ENCODE measurements around the gene CRISPLD2.
A peak's percentile ranks its signal among the peaks of the same experiment; 100 is the strongest.

CRISPLD2 gene

DNA sequence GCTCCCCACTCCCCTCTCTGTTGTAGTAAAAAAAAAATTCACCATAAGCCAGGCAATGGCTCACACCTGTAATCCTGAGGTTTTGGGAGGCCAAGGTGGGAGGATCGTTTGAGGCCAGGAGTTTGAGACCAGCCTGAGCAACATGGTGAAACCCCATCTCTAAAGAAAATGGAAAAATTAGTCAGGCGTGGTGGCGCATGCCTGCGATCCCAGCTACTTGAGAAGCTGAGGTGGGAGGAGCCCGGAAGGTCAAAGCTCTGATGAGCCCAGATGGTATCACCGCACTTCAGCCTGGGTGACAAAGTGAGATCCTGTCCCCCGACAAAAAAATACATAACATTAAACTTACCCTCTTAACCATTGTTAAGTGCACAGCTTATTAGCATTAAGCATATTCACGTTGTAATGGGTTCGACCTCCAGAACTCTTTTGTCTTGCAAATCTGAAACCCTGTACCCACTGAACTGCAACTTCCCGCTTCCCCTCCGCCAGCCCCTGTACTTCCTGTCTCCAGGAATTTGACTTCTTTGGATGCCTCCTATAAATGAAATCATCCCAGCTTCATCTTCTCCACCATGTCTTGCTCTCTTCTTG lies 66.8 kb downstream of the CRISPLD2 start:
- DNase-seq: no peak

DNA sequence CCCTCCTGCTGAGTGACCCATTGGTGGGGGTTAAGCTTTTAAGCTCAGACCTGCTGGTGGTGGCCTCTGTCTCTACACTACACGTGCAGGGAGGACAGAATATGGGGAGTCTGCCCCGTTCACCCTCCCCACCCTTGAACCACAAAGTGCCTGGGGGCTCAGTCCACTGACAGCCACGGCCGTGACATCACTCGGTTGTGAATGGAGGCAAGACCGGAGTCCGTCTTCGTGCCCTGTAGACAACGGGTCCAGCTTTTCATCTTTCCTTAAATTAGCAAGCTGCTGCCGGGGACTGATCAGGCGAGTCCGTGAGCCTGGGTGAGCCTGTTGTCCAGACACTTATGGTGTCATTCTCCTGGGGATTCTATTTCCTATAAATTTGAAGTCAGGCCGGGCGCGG lies 67.4 kb downstream of the CRISPLD2 start:
- no peak for DNase-seq

DNA sequence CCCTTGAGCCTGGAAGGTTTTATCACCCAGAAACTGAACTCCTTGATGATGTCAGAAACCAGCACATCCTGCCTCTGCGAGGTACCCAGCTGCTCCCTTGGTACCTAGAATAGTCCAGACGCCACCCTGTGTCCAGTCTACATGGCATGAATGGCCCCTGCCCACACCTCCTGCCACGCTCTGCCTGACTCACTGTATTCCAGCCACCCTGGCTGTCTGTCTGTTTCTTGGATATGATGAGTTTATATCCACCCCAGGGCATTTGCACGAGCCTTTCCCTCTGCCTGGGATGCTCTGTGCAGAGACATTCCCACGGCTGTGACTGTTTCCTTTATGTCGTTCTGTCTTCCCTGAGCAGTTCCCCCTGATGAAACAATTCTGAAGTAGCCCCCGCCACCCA lies 68.7 kb downstream of the CRISPLD2 start:
- no peak for DNase-seq

DNA sequence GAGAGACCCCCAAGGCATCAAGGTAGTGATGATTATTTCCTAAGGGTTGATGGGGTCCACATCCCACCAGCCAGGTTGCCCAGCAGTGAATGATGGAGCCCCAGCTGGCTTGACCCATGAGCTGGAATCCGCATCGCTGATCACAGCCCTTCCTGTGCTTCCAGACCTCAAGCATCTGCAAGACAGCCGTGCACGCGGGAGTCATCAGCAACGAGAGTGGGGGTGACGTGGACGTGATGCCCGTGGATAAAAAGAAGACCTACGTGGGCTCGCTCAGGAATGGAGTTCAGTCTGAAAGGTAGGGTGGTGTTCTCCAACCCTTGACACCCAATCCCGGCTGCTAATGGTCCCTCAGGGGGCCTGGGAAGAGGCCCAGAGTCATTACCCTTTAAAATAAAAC lies 69.3 kb downstream of the CRISPLD2 start:
- no peak for DNase-seq

DNA sequence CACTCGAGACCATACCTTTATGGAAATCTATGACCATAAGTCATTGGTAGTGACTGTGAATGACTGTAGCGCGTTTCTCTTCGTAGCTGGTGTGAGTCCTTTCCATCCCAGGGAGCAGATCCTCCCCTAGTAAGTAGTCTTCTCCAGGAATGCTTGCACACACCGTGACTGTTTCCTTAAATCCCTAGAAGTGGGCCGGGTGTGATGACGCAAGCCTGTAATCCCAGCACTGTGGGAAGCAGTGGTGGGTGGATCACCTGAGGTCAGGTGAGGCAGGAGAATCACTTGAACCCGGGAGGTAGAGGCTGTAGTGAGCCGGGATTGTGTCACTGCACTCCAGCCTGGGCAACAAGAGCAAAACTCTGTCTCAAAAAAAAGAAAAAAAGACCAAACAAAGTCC lies 70.6 kb downstream of the CRISPLD2 start:
- DNase-seq: no peak

DNA sequence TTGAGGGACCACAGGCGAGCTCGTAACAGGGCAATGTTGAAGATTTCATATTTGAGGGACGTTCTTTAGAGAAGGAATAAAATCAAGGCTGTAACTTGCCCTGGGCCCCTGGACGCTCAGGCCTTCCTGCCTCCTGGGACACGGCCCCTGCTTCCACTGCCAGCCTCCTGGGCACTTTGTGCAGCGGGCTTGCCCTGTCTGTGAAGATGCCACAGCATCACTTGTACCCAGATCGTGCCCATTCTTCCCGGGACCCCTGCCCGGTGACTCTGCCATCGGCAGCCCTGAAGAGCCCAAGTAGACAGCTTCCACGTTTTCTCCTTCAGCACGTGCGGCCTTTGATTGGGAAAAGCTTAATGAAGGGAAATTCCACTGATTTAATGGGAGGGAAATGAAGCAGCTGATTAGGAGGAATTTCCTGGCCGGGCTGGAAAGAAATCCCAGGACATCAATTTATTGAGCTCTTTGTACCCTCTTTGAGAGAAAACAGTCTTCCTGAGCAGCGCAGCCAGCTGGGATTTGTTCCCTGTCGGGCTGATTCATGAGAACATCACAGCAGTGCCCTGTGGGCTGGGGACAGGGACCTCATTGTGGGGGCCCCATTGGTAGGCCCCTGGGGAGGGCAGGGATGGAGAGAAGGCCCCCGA lies 71.5 kb downstream of the CRISPLD2 start:
- DNase-seq: no peak

DNA sequence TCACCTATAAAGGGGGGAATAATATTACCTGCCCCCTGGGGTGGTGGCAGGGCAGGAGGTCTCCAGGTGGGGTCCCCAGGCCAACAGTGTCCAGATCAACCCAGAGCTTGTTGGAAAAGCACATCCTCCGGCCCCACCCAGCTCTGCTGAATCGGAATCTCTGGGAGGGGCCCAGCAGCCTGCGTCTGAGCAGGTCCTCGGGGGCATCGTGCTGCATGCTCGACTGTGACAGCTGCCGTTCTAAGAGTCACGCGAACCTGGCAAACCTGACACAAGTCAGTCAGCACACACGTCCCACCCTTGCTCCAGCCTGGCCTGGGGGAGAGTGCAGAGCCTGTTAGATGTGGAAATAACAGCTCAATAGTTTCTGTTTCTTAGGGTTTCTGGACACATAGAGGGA lies 72.3 kb downstream of the CRISPLD2 start:
- DNase-seq: no peak

DNA sequence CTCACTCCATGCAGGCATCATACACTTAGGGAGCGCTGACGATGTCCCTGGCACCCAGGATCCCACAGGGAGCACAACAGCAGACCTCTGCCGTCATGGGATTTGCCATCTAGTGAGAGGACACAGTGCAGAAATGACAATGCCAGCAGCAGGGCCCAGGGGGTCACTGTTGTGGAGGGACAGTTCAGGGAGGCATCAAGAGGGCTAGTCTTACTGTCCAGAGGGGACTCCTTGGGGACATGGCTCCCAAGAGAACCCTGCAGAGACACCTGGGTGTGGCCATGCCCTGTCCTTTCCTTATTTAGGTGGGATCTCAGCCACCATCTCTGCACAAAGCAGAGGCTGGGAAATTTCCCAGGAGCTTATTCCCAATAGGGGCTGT lies 73.7 kb downstream of the CRISPLD2 start:
- DNase-seq: no peak

DNA sequence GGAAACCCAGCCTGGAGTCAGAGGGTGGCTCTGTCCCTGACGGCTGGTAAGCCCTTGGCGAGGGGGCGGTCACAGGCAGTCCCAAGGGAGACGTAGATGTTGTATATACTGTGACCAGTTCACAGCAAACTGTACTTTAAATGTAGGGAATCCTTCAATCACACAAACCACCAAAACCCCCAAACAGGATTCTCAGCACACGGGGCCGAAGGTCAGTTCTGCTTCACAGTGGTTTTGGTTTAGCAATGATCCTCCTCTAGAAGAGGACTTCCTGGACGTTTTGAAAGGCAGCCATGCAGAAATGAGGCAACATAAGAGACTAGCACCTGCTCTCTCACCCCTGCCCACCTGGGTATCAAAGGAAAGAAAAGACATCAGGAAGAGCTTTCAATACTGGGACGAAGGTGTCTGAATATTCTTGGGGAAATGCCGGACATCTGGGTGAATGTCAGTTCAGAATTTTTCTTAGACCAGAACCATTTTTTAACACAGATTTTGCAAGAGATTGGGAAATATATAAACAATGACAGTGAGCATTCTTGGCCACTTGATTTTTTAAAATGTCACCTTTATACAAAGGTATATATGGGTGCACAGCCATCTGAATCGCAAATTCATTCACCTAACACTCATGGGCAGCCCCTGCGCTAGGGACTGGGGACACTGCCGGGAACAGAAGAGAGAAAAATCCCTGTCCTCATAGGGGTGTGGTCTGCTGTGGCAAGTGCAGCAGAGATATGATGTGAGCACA lies 74.2 kb downstream of the CRISPLD2 start:
- peak; percentile 32 for DNase-seq

DNA sequence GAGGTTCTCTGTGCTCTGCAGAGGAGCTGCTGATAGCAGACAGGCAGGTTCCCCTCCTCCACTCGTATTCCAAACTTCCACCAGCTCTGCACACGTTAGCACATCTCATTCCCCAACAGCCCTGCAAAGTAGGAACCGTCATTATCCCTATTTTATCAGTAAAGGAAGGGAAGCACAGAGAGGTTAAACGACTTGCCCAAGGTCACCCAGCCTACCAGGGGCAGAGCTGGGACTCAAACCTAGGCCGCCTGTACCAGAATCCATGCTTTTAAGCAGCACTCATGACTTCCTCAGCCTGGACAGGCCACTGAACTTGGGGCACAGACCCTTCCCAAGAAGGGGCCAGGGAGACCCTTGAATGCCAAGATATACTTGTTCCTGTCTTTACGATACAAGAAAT lies 75.2 kb downstream of the CRISPLD2 start:
- no peak for DNase-seq

DNA sequence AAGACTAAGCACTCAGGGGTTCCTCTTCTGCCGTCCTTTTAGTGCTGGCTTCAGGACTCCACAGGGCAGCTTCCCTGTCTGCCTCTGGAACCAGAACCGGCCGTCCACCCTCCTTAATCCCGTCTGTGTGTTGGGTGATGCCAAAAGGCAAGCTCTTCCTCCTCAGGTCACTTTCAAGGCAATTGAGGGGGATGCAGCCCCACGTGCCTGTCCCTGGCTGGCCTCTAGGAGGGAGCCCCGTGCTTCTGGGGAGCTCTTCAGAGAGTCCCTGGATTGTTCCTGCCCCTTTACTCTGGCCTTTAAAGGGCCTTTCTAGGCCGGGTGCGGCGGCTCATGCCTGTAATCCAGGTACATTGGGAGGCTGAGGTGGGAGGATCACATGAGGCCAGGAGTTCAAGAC lies 77.1 kb downstream of the CRISPLD2 start:
- no peak for DNase-seq

DNA sequence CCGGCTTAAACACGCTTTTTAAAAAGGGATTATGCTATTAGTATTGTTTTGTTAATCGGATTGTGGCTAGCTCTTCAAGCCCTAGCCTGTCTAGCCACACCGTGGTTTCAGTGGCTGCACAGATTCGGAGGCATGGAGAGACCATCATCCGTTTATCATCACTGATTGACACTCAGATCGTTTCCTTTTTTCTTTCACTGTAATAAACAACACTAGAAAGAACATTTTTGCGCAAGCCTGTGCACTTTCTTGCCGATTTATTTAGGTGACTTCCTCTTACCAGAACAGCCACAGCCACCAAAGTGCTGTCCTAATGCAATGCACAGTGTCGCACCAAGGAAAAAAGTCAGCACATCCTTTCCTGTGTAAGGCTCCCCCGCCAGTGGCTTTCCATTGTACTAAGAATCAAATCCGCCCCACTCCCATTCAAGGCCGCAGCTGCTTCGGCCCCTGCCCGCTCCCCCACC lies 78.2 kb downstream of the CRISPLD2 start:
- peak; percentile 58 for DNase-seq

DNA sequence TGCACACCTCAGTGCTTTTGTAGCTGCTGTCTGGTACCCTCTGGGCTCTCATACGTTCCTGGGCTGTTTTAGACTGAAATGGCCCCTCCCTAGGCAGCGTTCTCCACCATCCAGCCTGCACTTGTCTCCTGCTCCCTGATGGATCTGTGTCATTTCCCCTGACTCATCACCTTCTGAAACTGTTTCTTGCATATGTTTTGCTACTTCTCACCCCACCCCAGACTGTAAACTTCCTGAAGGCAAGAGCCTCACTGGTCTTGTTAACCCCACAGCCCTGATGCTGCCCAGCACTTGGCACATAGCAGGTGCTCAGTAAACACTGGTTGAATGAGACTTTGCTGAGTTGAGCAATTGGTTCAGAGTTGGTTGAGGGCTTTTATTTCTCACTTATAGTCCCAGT lies 78.7 kb downstream of the CRISPLD2 start:
- peak; percentile 48 for DNase-seq

DNA sequence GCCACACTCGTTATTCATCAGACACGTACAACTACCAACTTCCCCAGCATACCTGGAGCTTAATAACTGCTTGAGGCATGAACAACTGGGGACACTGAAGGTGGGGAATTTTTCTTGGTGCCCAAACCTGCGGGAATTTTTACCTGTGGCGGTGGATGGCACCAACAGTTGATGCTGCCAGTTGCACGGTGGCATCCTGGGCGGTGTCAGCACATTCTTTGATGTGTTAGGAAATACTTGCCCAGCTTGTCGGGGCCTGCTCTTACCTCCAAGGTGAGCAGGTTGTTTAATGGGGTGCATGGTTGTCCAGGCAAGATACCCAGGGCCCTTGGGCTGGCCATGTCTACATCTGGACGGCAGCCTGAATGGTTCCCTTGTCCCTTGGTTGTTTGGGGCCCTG lies 79.6 kb downstream of the CRISPLD2 start:
- no peak for DNase-seq

DNA sequence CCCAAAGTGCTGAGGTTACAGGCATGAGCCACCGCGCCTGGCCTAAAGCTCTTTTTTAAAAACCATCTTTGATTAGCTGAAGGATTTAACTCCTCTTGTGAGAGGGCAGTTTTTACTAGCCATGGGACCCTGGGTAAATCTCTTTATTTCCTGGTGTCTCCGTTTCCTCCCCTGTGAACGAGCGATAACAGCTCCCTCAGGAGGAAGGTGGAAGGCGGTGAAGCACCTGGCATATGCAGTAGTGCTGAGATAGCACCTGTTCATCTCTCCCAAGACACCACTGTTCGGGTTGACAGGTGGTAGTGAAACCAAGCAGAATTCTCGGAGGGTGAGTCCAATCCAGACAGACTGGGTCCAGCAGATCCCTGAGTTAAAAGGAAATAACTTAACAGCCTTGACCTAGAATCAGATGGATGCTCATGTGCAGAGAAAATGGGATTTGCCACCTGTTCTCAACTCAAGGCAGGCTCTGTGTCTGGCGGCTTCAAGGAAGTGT lies 86.2 kb downstream of the CRISPLD2 start:
- no peak for DNase-seq

DNA sequence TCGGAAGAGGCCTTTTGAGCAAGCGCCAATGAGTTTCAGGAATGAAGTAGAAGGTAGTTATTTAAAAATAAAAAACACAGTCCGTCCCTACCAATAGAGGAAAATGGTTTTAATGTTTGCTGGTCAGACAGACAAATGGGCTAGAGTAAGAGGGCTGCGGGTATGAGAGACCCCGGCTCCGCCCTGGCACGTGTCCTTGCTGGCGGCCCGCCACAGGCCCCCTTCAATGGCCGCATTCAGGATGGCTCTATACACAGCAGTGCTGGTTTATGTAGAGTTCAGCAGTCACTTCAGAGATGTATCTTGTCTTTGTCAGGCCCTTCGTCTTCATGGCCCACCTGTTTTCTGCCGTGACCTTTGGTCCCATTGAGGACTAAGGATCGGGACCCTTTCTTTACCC lies 87.3 kb downstream of the CRISPLD2 start:
- DNase-seq: no peak

DNA sequence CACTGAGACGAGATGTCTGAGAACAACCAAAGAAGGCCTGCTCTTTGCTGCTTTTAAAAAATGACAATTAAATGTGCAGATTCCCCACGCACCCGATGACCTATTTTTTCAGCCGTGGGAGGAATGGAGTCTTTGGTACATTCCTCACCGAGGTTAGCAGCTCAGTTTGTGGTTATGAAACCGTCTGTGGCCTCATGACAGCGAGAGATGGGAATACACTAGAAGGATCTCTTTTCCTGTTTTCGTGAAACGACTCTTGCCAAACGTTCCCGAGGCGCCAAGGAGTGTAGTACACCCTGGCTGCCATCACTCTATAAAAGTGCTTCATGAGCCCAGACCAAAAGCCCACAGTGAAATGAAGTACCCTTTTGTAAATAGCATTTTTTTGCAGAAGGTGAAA lies 87.8 kb downstream of the CRISPLD2 start:
- DNase-seq: no peak

DNA sequence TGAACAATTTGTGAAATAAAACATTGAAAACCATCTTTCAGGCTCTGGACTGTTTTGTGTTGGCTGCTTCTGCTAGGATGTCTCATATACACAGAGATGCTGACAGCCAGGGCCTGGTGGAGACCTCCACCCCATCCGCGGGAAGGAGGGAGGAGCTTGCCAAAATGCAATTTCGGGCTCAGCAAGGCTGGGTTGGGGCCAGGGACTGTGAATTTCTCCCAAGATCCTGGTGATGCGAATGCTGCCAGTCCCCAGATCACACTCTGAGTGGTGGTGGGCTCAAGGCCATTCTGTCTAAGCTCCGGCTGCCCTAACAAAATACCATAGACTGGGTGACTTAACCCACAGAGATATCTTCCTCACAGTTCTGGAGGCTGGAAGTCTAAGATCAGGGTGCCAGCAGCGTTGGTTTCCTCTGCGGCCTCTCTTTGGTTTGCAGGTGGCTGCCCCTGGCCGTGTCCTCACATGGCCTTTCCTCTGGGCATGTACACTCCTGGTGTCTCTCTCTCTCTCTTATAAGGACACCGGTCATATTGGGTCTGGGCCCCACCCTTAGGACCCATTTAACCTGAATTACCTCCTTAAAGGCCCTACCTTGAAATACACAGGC lies 89.8 kb downstream of the CRISPLD2 start:
- DNase-seq: no peak

DNA sequence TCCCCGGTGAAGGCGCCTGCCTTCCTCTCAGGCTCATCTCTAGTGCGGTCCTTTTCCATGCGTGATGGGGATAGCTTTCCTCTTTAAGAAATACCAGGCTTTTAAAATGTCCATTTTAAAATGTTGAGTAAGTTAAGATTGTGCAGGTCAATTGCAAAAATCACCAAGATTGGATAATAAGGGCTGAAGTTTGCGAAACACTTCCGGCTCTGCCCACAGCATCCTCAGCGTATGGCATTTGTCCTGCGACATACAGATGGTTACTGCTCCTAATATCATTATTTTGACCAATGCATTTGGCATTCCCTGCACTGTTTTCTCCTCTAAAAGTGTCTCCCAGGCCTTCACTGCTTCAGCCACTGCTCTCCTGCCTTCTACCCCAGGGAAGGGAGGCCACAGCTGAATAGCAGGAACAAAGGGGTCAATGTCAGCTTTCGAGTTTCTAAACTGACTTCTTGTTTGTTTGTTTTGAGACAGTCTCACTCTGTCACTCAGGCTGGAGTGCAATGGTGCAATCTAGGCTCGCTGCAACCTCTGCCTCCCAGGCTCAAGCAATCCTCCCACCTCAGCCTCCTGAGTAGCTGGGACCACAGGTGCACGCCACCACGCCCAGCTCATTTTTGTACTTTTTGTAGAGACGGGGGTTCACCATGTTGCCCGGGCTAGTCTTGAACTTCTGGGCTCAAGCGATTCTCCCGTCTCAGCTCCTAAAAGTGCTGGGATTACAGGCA lies 91.9 kb downstream of the CRISPLD2 start:
- no peak for DNase-seq

DNA sequence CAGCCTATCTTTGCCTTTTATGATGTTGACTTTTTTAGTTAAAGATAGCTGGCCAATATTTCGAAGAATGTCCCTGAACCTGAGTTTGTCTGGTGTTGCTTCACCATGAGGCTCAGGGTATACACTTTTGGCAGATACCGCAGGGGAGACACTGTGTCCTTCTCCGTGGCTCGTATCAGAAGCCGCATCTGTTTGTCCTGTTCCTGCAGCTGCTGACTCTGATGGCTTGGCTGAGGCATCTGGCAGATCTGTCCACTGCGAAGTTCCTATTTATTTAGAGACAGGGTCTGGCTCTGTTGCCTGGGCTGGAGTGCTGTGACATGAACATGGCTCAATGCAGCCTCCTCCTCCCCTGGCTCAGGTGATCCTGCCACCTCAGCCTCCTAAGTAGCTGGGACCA lies 93.5 kb downstream of the CRISPLD2 start:
- no peak for DNase-seq

DNA sequence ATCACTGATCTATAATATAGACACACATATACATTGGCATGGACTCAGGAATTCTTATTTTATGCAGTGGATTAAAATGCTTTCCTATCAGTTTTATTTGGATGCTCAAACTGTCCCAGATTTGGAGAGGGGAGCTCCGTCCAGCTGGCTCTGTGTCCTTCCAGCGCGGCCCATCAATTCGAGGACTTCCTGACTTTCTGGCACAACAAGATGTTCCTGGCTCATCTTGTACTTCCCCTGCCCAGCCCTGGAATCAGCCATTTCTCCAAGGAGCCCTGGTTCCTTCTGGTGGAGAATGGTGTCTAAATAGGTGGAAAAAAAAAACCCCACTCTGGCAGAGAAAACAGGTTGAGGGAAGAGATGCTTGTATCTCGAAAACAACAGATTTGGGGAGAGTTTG lies 94.5 kb downstream of the CRISPLD2 start:
- DNase-seq: no peak

DNA sequence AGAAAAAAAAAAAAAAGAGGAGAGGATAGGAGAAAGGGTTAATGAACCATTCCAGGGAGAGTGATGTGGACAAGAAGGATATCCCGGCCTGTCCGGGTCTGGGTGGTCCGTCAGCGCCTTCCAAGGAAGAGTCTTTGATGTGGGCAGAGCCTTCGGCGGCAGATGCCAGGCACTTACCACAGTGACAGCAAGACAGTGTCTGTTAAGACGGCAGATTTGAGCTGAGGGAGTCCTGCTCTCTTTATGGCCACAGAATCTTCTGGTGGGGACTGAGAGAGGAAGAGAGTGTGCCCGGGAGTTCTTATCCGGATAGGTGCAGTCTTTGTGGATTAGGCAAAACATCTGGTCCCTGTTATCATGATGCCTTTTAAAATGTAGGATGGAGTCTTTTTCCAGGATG lies 96.4 kb downstream of the CRISPLD2 start:
- no peak for DNase-seq

DNA sequence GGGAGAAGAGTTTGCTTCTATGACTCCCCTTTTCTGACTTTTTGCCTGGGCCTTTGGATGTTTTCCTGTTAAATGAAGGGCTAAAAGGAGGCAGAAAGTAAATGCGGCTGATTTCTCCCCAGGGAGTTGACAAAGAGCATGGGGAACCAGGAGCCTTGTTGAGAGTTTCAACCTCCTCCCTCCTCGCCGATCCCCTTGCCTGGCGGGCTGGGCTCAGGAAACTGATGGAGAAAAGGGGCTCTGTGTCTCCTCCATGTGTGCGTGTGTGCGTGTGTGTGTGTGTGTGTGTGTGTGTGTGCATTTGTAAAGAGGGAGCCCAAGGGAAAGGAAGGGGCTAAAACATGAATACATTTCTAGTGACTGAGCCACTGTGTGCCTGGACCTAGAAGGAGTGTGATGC lies 97.1 kb downstream of the CRISPLD2 start:
- DNase-seq: no peak

All from CD4-positive, alpha-beta T cell treated with Interleukin-15 for 1 hour (primary cell).